ENCODE results near the gene CNOT1. TPM values are rescaled to one million over a fixed set of nuclear protein-coding genes. Genes with fewer than 3 reads are reported as not detected.

Gene CNOT1
- total and polyA plus RNA-seq, 4 donors: 34.0 to 131 (median 78.5) TPM

- H3K27me3 ChIP-seq (ENCODE audit: control insufficient read depth in 4 of 4, insufficient read depth in 4 of 4, low read length in 3 of 4): peaks cover 0 to 6% (median 1%) of the 10 kb centered on the region in 4 donors
- no peak for DNase-seq (ENCODE audit: low spot score)
- peaks cover 0 to 7% (median 6%) of the 10 kb centered on the region in 4 donors for H3K4me1 ChIP-seq (ENCODE audit: control insufficient read depth in 4 of 4, insufficient read depth in 4 of 4, low read length in 3 of 4)
- H3K36me3 ChIP-seq (ENCODE audit: control insufficient read depth in 4 of 4, insufficient read depth in 3 of 4, low read depth in 1 of 4, low read length in 3 of 4): no peaks in the 10 kb centered on the region
- no peak overlapping the region for H3K27ac ChIP-seq (ENCODE audit: low read depth in 1 of 2, low read length in 2 of 2)
- no peak for TF ChIP-seq ZBTB33 (IDR thresholded peaks at IDR 0.05)
- TF ChIP-seq RXRA (IDR thresholded peaks at IDR 0.05): no peak
- no peak for TF ChIP-seq CTCF (IDR thresholded peaks at IDR 0.05; ENCODE audit: low read depth, low read length, missing input control)
- TF ChIP-seq FOXA1 (IDR thresholded peaks at IDR 0.05): no peak
- TF ChIP-seq JUND (IDR thresholded peaks at IDR 0.05): no peak
- TF ChIP-seq MAX (IDR thresholded peaks at IDR 0.05): no peak
- no peak for TF ChIP-seq REST (IDR thresholded peaks at IDR 0.05)
- no peak for TF ChIP-seq NR2F2 (IDR thresholded peaks at IDR 0.05)
- no peak for TF ChIP-seq SP1 (IDR thresholded peaks at IDR 0.05)
- no peak for TF ChIP-seq TAF1 (conservative IDR thresholded peaks at IDR 0.05)
- no peak for TF ChIP-seq EGR1 (IDR thresholded peaks at IDR 0.05; ENCODE audit: low read depth in 2 of 2)
- no peak overlapping the region for H3K9ac ChIP-seq (ENCODE audit: low read depth in 1 of 2, low read length in 2 of 2)
- no peaks in the 10 kb centered on the region for H3K9me3 ChIP-seq (ENCODE audit: control insufficient read depth in 4 of 4, low read length in 3 of 4)
- WGBS: 78% methylated on average over 9 of the region's 9 CpGs
- H3K4me3 ChIP-seq (ENCODE audit: low read depth in 1 of 3, low read length in 3 of 3): no peak overlapping the region
Observed at GRCh38 chr16:58498341-58499091, 131.1 kb downstream of the CNOT1 start.

- Histone ChIP-seq H3K9me3 (ENCODE audit: control insufficient read depth in 4 of 4, low read length in 3 of 4) (no peaks in the 10 kb centered on the region), H3K9ac (ENCODE audit: low read depth in 1 of 2, low read length in 2 of 2) (no peak overlapping the region), H3K36me3 (ENCODE audit: control insufficient read depth in 4 of 4, insufficient read depth in 3 of 4, low read depth in 1 of 4, low read length in 3 of 4) (no peaks in the 10 kb centered on the region), H3K4me1 (ENCODE audit: control insufficient read depth in 4 of 4, insufficient read depth in 4 of 4, low read length in 3 of 4) (peaks cover 0 to 7% (median 6%) of the 10 kb centered on the region in 4 donors), H3K4me3 (ENCODE audit: low read depth in 1 of 3, low read length in 3 of 3) (no peak overlapping the region), H3K27ac (ENCODE audit: low read depth in 1 of 2, low read length in 2 of 2) (no peak overlapping the region), H3K27me3 (ENCODE audit: control insufficient read depth in 4 of 4, insufficient read depth in 4 of 4, low read length in 3 of 4) (peaks cover 0 to 6% (median 1%) of the 10 kb centered on the region in 4 donors)
- 48% methylated on average over 5 of the region's 5 CpGs for WGBS
- TF ChIP-seq TAF1 (conservative IDR thresholded peaks at IDR 0.05): no peak
- TF ChIP-seq EGR1 (IDR thresholded peaks at IDR 0.05; ENCODE audit: low read depth in 2 of 2): no peak
- TF ChIP-seq RAD21 (IDR thresholded peaks at IDR 0.05): no peak
- no peak for TF ChIP-seq HNF4G (IDR thresholded peaks at IDR 0.05)
- TF ChIP-seq RXRA (IDR thresholded peaks at IDR 0.05): no peak
- no peak for TF ChIP-seq REST (IDR thresholded peaks at IDR 0.05)
- TF ChIP-seq YY1 (IDR thresholded peaks at IDR 0.05): no peak
- no peak for TF ChIP-seq SP1 (IDR thresholded peaks at IDR 0.05)
- TF ChIP-seq FOXA2 (IDR thresholded peaks at IDR 0.05): no peak
- no peak for TF ChIP-seq ZBTB33 (IDR thresholded peaks at IDR 0.05)
- no peak for TF ChIP-seq GABPA (IDR thresholded peaks at IDR 0.05 in 1 of 2, conservative IDR thresholded peaks at IDR 0.05 in 1 of 2)
- TF ChIP-seq FOXA1 (IDR thresholded peaks at IDR 0.05): no peak
- no peak for TF ChIP-seq MAX (IDR thresholded peaks at IDR 0.05)
- DNase-seq (ENCODE audit: low spot score): no peak
Observed at GRCh38 chr16:58497935-58498334, 131.7 kb downstream of the CNOT1 start.

Data from liver (tissue), 9 donors.